HEK293 (cell line): ENCODE results near the gene TAS2R31.

Experiments
- BCL11A ChIP-seq: fragments of 450-650 bp; formaldehyde crosslinking; IDR thresholded peaks from 2 replicates; pipeline ENCODE4 v1.5.1; 2016; ENCODE audit warnings: low read depth, missing biosample characterization, missing genetic modification characterization
- CTCF ChIP-seq: fragments of 450-650 bp; formaldehyde crosslinking; IDR thresholded peaks from 2 replicates; pipeline ENCODE4 v1.5.1; 2016; ENCODE audit warnings: missing biosample characterization, missing genetic modification characterization
- KLF1 ChIP-seq: fragments of 450-650 bp; formaldehyde crosslinking; IDR thresholded peaks from 2 replicates; pipeline ENCODE4 v1.5.1; 2016; ENCODE audit warnings: missing biosample characterization, missing genetic modification characterization
- KLF16 ChIP-seq: fragments of 450-650 bp; formaldehyde crosslinking; IDR thresholded peaks from 2 replicates; pipeline ENCODE4 v1.5.1; 2017; ENCODE audit warnings: missing biosample characterization, missing genetic modification characterization
- MEIS1 ChIP-seq: sonication (generic); formaldehyde crosslinking; IDR thresholded peaks from 2 replicates; pipeline ENCODE4 v1.8.1; 2022; ENCODE audit warnings: missing genetic modification reagents, mild to moderate bottlenecking, borderline replicate concordance
- SALL2 ChIP-seq: fragments of 450-650 bp; formaldehyde crosslinking; IDR thresholded peaks from 2 replicates; pipeline ENCODE4 v1.5.0; 2017; ENCODE audit warnings: missing biosample characterization, mild to moderate bottlenecking, missing genetic modification characterization, borderline replicate concordance
- WT1 ChIP-seq: fragments of 450-650 bp; formaldehyde crosslinking; IDR thresholded peaks from 2 replicates; pipeline ENCODE4 v1.5.1; 2016; ENCODE audit warnings: missing biosample characterization, missing genetic modification characterization
- ZBTB8A ChIP-seq: fragments of 450-650 bp; formaldehyde crosslinking; IDR thresholded peaks from 2 replicates; pipeline ENCODE4 v1.5.1; 2016; ENCODE audit warnings: missing biosample characterization, missing genetic modification characterization
- ZNF10 ChIP-seq: fragments of 450-650 bp; formaldehyde crosslinking; IDR thresholded peaks from 2 replicates; pipeline ENCODE4 v1.5.1; 2017; ENCODE audit warnings: missing biosample characterization, missing genetic modification characterization
- ZNF174 ChIP-seq: fragments of 450-650 bp; formaldehyde crosslinking; IDR thresholded peaks from 2 replicates; pipeline ENCODE4 v1.5.0; 2017; ENCODE audit warnings: missing biosample characterization, mild to moderate bottlenecking, missing genetic modification characterization
- ZNF24 ChIP-seq: fragments of 450-650 bp; formaldehyde crosslinking; IDR thresholded peaks from 2 replicates; pipeline ENCODE4 v1.5.1; 2016; ENCODE audit warnings: missing biosample characterization, missing genetic modification characterization
- ZNF677 ChIP-seq: fragments of 450-650 bp; IDR thresholded peaks from 2 replicates; pipeline ENCODE4 v1.5.0; 2018; ENCODE audit warnings: missing biosample characterization, mild to moderate bottlenecking, missing genetic modification characterization, moderate library complexity

GRCh38 chr12:11007608-11008007 is 23.6 kb downstream of the TAS2R31 start:
- no peak for TF ChIP-seq KLF1 (tag by site-specific recombination)
- TF ChIP-seq SALL2 (tag by site-specific recombination): no peak
- no peak for TF ChIP-seq WT1 (tag by site-specific recombination)
- TF ChIP-seq BCL11A (tag by site-specific recombination): no peak
- TF ChIP-seq ZNF174 (tag by site-specific recombination): no peak
- TF ChIP-seq ZNF24: no peak
- no peak for TF ChIP-seq CTCF (tag by site-specific recombination)
- TF ChIP-seq MEIS1 (CRISPR knock-in tag): no peak
- TF ChIP-seq ZBTB8A (tag by site-specific recombination): no peak
- no peak for TF ChIP-seq KLF16
- no peak for TF ChIP-seq ZNF677 (tag by site-specific recombination)
- no peak for TF ChIP-seq ZNF10 (tag by site-specific recombination)
